ENCODE results near the gene ARL3. TPM values are rescaled to one million over a fixed set of nuclear protein-coding genes. Genes with fewer than 3 reads are reported as not detected.
"Not testable (repeated sequence)": the region's sequence is repeated elsewhere in the genome, so short reads cannot be mapped to it uniquely, and the experiment has no call there.

Gene ARL3
- total RNA-seq, 4 donors from 2014 or later, result 7.1 to 9.8 (median 9.1) TPM

- H3K4me3 ChIP-seq, result no peak overlapping the region
- no peak for ATAC-seq
- no peaks in the 10 kb centered on the region for H3K27me3 ChIP-seq
- peaks cover 0 to 65% of the 10 kb centered on the region in 2 donors for H3K36me3 ChIP-seq
- H3K9me3 ChIP-seq, result no peaks in the 10 kb centered on the region
- TF ChIP-seq EP300 (IDR thresholded peaks at IDR 0.05), result no peak
- no peak for TF ChIP-seq POLR2AphosphoS5 (IDR thresholded peaks at IDR 0.05)
- WGBS, 2 donors (ENCODE audit: low coverage in 1 of 2), result 76 to 80% methylated on average over 2 of the region's 2 CpGs
- no peak overlapping the region for H3K27ac ChIP-seq
- no peaks in the 10 kb centered on the region for H3K4me1 ChIP-seq
Measured at GRCh38 chr10:102698894-102699293, 15.3 kb downstream of the ARL3 start.

GRCh38 chr10:102696736-102697135 is 17.5 kb downstream of the ARL3 start:
- peaks cover 0 to 85% of the 10 kb centered on the region in 2 donors for H3K36me3 ChIP-seq
- 97 to 100% methylated on average over 3 of the region's 3 CpGs for WGBS, 2 donors (ENCODE audit: low coverage in 1 of 2)
- no peaks in the 10 kb centered on the region for H3K4me1 ChIP-seq
- TF ChIP-seq POLR2A (IDR thresholded peaks at IDR 0.05), result no peak
- no peak for TF ChIP-seq EP300 (IDR thresholded peaks at IDR 0.05)
- TF ChIP-seq CTCF (IDR thresholded peaks at IDR 0.05), result no peak
- no peak for TF ChIP-seq POLR2AphosphoS5 (IDR thresholded peaks at IDR 0.05)
- no peak for ATAC-seq
- H3K27me3 ChIP-seq, result no peaks in the 10 kb centered on the region
- no peak overlapping the region for H3K4me3 ChIP-seq
- H3K9me3 ChIP-seq, result no peaks in the 10 kb centered on the region
- H3K27ac ChIP-seq, result no peak overlapping the region

- peaks cover 0 to 77% of the 10 kb centered on the region in 2 donors for H3K36me3 ChIP-seq
- not testable (repeated sequence) for H3K4me1 ChIP-seq, H3K4me3 ChIP-seq, H3K27me3 ChIP-seq, H3K27ac ChIP-seq, H3K9me3 ChIP-seq, ATAC-seq
- 98 to 100% methylated on average over 6 to 10 of the region's 10 CpGs for WGBS, 2 donors (ENCODE audit: low coverage in 1 of 2)
Measured at GRCh38 chr10:102695401-102695800, 18.8 kb downstream of the ARL3 start.

GRCh38 chr10:102691285-102692066 is 22.7 kb downstream of the ARL3 start:
- TF ChIP-seq EP300 (IDR thresholded peaks at IDR 0.05), result no peak
- no peak for TF ChIP-seq POLR2A (IDR thresholded peaks at IDR 0.05)
- no peak for TF ChIP-seq CTCF (IDR thresholded peaks at IDR 0.05)
- no peak for TF ChIP-seq POLR2AphosphoS5 (IDR thresholded peaks at IDR 0.05)
- Histone ChIP-seq H3K4me3 (no peak overlapping the region), H3K4me1 (no peaks in the 10 kb centered on the region), H3K9me3 (no peaks in the 10 kb centered on the region), H3K27ac (no peak overlapping the region), H3K27me3 (no peaks in the 10 kb centered on the region), H3K36me3 (peaks cover 0 to 76% of the 10 kb centered on the region in 2 donors)
- WGBS, 2 donors (ENCODE audit: low coverage in 1 of 2), result 63 to 76% methylated on average over 6 to 8 of the region's 8 CpGs
- ATAC-seq, result no peak

GRCh38 chr10:102683736-102684135 is 30.5 kb downstream of the ARL3 start:
- 88% methylated on average over 4 to 5 of the region's 5 CpGs for WGBS, 2 donors (ENCODE audit: low coverage in 1 of 2)
- TF ChIP-seq POLR2AphosphoS5 (IDR thresholded peaks at IDR 0.05) (no peak), CTCF (IDR thresholded peaks at IDR 0.05) (no peak), EP300 (IDR thresholded peaks at IDR 0.05) (no peak), POLR2A (IDR thresholded peaks at IDR 0.05) (no peak)

GRCh38 chr10:102682981-102683380 is 31.2 kb downstream of the ARL3 start:
- no peak for ATAC-seq
- Histone ChIP-seq H3K27me3 (no peaks in the 10 kb centered on the region), H3K4me1 (peaks cover 0 to 14% (median 0%) of the 10 kb centered on the region in 3 donors), H3K36me3 (peaks cover 0 to 59% of the 10 kb centered on the region in 2 donors), H3K9me3 (no peaks in the 10 kb centered on the region), H3K4me3 (no peak overlapping the region), H3K27ac (no peak overlapping the region)
- no peak for TF ChIP-seq POLR2AphosphoS5 (IDR thresholded peaks at IDR 0.05)
- 89 to 98% methylated on average over 4 of the region's 4 CpGs for WGBS, 2 donors (ENCODE audit: low coverage in 1 of 2)

More at GRCh38 chr10:102683736-102684135, 30.5 kb downstream of the ARL3 start:
- no peaks in the 10 kb centered on the region for H3K27me3 ChIP-seq
- peaks cover 0 to 67% of the 10 kb centered on the region in 2 donors for H3K36me3 ChIP-seq
- H3K9me3 ChIP-seq, result no peaks in the 10 kb centered on the region
- H3K4me1 ChIP-seq, result peaks cover 0 to 7% (median 0%) of the 10 kb centered on the region in 3 donors
- H3K4me3 ChIP-seq, result no peak overlapping the region
- no peak overlapping the region for H3K27ac ChIP-seq
- ATAC-seq, result no peak

All from gastroesophageal sphincter (tissue), 4 donors.